GM21423 (cell line): ENCODE data around the gene ZNF414.
A peak's percentile ranks its signal among the peaks of the same experiment; 100 is the strongest.
"Not testable (repeated sequence)": the region's sequence is repeated elsewhere in the genome, so short reads cannot be mapped to it uniquely, and the experiment has no call there.

ENCODE experiments used
- ATAC-seq: cut with Tn5 transposase; IDR thresholded peaks from one replicate; pipeline ENCODE4 v1.9.1; 2021; ENCODE audit warnings: mild to moderate bottlenecking, moderate library complexity; ENCODE audit not compliant: unreplicated experiment

ZNF414 gene

GRCh38 chr19:8513687-8514504 is at the start of gene ZNF414:
TSS of gene ZNF414 (minus strand) at chr19:8514167. CDS start at chr19:8514046, 121 bp downstream.
- ATAC-seq, result peak; percentile 88

- no peak for ATAC-seq
Observed at GRCh38 chr19:8561075-8561764, 47.3 kb upstream of the ZNF414 start.

- no peak for ATAC-seq
Observed at GRCh38 chr19:8558325-8558724, 44.4 kb upstream of the ZNF414 start.

- no peak for ATAC-seq
Observed at GRCh38 chr19:8557642-8558238, 43.8 kb upstream of the ZNF414 start.

GRCh38 chr19:8553729-8554128 is 39.8 kb upstream of the ZNF414 start:
- not testable (repeated sequence) for ATAC-seq

- ATAC-seq, result no peak
Observed at GRCh38 chr19:8552810-8553209, 38.8 kb upstream of the ZNF414 start.

- ATAC-seq, result no peak
Observed at GRCh38 chr19:8550070-8550469, 36.1 kb upstream of the ZNF414 start.

GRCh38 chr19:8545743-8546142 is 31.8 kb upstream of the ZNF414 start:
- ATAC-seq, result no peak

- no peak for ATAC-seq
Observed at GRCh38 chr19:8544168-8544567, 30.2 kb upstream of the ZNF414 start.

GRCh38 chr19:8539621-8540149 is 25.7 kb upstream of the ZNF414 start:
- ATAC-seq, result no peak

- no peak for ATAC-seq
Observed at GRCh38 chr19:8537099-8537498, 23.1 kb upstream of the ZNF414 start.

GRCh38 chr19:8536282-8536681 is 22.3 kb upstream of the ZNF414 start:
- ATAC-seq, result no peak

GRCh38 chr19:8532225-8532624 is 18.3 kb upstream of the ZNF414 start:
- ATAC-seq, result no peak

GRCh38 chr19:8531470-8531869 is 17.5 kb upstream of the ZNF414 start:
- no peak for ATAC-seq

- no peak for ATAC-seq
Observed at GRCh38 chr19:8530061-8530679, 16.2 kb upstream of the ZNF414 start.

GRCh38 chr19:8529369-8530006 is 15.5 kb upstream of the ZNF414 start:
- no peak for ATAC-seq

GRCh38 chr19:8528500-8528899 is 14.5 kb upstream of the ZNF414 start:
- no peak for ATAC-seq

GRCh38 chr19:8526345-8527091 is 12.6 kb upstream of the ZNF414 start:
- no peak for ATAC-seq

GRCh38 chr19:8525401-8525684 is 11.4 kb upstream of the ZNF414 start:
- no peak for ATAC-seq

- ATAC-seq, result no peak
Observed at GRCh38 chr19:8519388-8519787, 5.4 kb upstream of the ZNF414 start.
